HL-60 (cell line): ENCODE data around the gene ADAMTSL5.

Experiments used
- POLR2AphosphoS5 ChIP-seq: IDR thresholded peaks from 2 replicates; pipeline ENCODE4 v1.6.1; 2012; ENCODE audit warnings: low read depth
- SPI1 ChIP-seq: IDR thresholded peaks from 2 replicates; pipeline ENCODE4 v1.6.1; 2012; ENCODE audit warnings: low read depth, mild to moderate bottlenecking, borderline replicate concordance
- TF ChIP-seq, protein P1 (sequence below): IDR thresholded peaks from one replicate; pipeline ENCODE4 v1.5.1; 2011; ENCODE audit warnings: low read length, control low read depth, inconsistent platforms; ENCODE audit not compliant: insufficient read depth
- TF ChIP-seq, protein P2 (sequence below): IDR thresholded peaks from 2 replicates; pipeline ENCODE4 v1.6.1; 2012; ENCODE audit warnings: low read depth; ENCODE audit not compliant: insufficient replicate concordance

DNA sequence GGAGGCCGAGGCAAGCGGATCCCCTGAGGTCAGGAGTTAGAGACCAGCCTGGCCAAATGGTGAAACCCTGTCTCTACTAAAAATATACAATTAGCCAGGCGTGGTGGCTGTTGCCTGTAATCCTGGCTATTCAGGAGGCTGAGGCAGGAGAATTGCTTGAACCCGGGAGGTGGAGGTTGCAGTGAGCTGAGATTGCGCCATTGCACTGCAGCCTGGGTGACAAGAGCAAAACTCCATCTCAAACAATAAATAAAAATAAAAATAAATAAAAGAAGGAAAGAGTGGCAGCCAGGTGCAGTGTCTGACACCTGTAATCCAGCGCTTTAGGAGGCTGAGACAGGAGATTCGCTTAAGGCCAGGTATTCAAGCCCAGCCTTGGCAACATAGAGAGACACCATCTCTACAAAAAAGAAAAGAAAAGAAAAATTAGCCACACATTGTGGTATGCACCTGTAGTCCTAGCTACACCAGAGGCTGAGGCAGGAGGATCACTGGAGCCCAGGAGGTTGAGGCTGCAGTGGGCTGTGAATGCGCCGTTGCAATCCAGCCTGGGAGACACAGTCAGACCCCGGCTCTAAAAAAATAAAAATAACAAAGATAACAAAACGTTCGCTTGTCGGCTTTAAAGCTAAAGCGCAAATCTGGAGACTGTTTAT is 10.3 kb downstream of the ADAMTSL5 start:
- TF ChIP-seq, protein P1, sequence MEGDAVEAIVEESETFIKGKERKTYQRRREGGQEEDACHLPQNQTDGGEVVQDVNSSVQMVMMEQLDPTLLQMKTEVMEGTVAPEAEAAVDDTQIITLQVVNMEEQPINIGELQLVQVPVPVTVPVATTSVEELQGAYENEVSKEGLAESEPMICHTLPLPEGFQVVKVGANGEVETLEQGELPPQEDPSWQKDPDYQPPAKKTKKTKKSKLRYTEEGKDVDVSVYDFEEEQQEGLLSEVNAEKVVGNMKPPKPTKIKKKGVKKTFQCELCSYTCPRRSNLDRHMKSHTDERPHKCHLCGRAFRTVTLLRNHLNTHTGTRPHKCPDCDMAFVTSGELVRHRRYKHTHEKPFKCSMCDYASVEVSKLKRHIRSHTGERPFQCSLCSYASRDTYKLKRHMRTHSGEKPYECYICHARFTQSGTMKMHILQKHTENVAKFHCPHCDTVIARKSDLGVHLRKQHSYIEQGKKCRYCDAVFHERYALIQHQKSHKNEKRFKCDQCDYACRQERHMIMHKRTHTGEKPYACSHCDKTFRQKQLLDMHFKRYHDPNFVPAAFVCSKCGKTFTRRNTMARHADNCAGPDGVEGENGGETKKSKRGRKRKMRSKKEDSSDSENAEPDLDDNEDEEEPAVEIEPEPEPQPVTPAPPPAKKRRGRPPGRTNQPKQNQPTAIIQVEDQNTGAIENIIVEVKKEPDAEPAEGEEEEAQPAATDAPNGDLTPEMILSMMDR: no peak
- no peak for TF ChIP-seq POLR2AphosphoS5
- no peak for TF ChIP-seq SPI1
- TF ChIP-seq, protein P2, sequence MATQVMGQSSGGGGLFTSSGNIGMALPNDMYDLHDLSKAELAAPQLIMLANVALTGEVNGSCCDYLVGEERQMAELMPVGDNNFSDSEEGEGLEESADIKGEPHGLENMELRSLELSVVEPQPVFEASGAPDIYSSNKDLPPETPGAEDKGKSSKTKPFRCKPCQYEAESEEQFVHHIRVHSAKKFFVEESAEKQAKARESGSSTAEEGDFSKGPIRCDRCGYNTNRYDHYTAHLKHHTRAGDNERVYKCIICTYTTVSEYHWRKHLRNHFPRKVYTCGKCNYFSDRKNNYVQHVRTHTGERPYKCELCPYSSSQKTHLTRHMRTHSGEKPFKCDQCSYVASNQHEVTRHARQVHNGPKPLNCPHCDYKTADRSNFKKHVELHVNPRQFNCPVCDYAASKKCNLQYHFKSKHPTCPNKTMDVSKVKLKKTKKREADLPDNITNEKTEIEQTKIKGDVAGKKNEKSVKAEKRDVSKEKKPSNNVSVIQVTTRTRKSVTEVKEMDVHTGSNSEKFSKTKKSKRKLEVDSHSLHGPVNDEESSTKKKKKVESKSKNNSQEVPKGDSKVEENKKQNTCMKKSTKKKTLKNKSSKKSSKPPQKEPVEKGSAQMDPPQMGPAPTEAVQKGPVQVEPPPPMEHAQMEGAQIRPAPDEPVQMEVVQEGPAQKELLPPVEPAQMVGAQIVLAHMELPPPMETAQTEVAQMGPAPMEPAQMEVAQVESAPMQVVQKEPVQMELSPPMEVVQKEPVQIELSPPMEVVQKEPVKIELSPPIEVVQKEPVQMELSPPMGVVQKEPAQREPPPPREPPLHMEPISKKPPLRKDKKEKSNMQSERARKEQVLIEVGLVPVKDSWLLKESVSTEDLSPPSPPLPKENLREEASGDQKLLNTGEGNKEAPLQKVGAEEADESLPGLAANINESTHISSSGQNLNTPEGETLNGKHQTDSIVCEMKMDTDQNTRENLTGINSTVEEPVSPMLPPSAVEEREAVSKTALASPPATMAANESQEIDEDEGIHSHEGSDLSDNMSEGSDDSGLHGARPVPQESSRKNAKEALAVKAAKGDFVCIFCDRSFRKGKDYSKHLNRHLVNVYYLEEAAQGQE: no peak
